HG03432 (cell line): ENCODE results near the gene PRKCZ.

Experiments used
- ATAC-seq: cut with Tn5 transposase; IDR thresholded peaks from one replicate; pipeline ENCODE4 v1.9.1; 2021; ENCODE audit warnings: mild to moderate bottlenecking, moderate library complexity; ENCODE audit not compliant: unreplicated experiment

Gene PRKCZ

DNA sequence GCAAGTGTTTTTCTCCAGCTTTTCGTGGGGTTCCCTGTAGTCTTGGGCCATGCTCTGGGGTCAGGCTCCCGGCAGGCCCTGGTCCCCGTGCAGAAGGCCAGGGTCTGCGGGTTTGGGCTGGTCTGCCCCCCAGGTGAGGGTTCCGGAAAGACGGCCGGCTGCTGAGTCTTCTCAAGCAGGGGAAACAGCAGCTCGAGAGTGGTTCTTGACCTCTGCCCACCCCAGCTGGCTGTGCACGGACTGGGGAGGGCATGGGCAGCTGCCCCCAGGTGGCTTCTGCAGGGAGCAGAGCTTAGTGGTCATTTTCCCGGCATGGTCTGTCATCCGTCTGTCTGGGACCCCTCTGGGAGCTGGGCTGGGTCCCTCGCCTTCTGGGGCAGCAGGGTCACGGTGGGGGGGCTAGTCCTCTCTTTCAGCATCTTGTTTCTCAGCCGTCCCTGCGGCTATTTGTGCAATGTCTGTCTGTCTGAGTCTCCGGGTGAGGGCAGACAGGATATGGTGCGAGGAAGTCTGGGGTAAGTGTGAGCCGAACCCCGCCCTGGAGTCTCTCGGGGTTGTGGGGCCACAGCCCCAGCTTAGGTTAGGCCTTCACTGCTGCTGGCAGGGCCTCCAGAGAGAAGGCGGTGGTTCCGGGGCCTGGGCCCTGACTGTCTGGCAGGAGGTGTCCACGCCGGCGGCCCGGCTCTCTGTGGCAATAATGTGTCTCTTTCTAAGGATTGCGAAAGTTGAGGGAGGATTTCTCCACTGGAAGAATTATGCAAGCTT lies 184.0 kb downstream of the PRKCZ start:
- peak; percentile 46 for ATAC-seq

DNA sequence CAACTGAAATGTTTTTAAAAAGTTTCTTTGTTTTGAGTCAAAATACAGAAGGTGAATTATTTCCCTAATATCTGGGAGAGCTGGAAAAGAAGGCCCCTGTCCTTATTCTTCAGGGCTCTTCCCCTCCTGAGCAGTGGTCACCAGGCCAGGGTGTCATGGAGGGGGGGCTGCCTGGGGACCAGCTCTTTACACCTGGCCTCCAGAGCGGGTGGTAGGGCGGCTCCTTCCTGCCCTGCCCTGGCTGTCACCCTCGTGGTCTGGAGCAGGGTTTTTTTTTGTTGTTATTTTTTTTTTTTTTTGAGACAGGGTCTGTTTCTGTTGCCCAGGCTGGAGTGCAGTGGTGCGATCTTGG lies 184.5 kb downstream of the PRKCZ start:
- ATAC-seq = no peak
